Fibroblast of lung (primary cell): ENCODE measurements around the gene PON3. TPM values are rescaled to one million over a fixed set of nuclear protein-coding genes. Genes with fewer than 3 reads are reported as not detected.

Experiments used
- DNase-seq, 2 donors: peaks; one replicate each; pipeline versions ENCODE4 v3.0.0 to v3.0.0-alpha.2; 2010; ENCODE audit warnings: low read depth in 2 of 2
- H2AFZ ChIP-seq: 2 replicates; pipeline ENCODE4 v1.5.1; 2012; ENCODE audit warnings: low read length, control low read depth, inconsistent platforms
- H3K27ac ChIP-seq: 2 replicates; pipeline ENCODE4 v1.5.1; 2011; ENCODE audit warnings: low read length, control low read depth; ENCODE audit not compliant: insufficient read depth
- H3K27me3 ChIP-seq: 2 replicates; pipeline ENCODE4 v1.5.1; 2011; ENCODE audit warnings: mild to moderate bottlenecking, low read length; ENCODE audit not compliant: control insufficient read depth, insufficient read depth
- H3K36me3 ChIP-seq: 2 replicates; pipeline ENCODE4 v1.5.1; 2011; ENCODE audit warnings: low read length; ENCODE audit not compliant: control insufficient read depth, insufficient read depth
- H3K4me1 ChIP-seq: 2 replicates; pipeline ENCODE4 v1.5.1; 2011; ENCODE audit warnings: low read length; ENCODE audit not compliant: control insufficient read depth, insufficient read depth; ENCODE audit errors: extremely low read depth
- H3K4me2 ChIP-seq: 2 replicates; pipeline ENCODE4 v1.5.1; 2011; ENCODE audit warnings: low read length, control low read depth; ENCODE audit not compliant: insufficient read depth; ENCODE audit errors: extremely low read depth
- H3K4me3 ChIP-seq, 4 experiments: fragments of 200-600 bp in 1 of 4; sonication (generic) in 1 of 4; replicated peaks in 1 of 4; 2 replicates each; pipeline ENCODE4 v1.5.1; 2011 to 2016; ENCODE audit warnings: low read length in 4 of 4, low read depth in 3 of 4, mild to moderate bottlenecking in 3 of 4, control low read depth in 2 of 4, inconsistent platforms in 1 of 4, mixed read lengths in 1 of 4; ENCODE audit not compliant: insufficient read depth in 1 of 4; ENCODE audit errors: control extremely low read depth in 1 of 4
- H3K79me2 ChIP-seq: 2 replicates; pipeline ENCODE4 v1.5.1; 2012; ENCODE audit warnings: mild to moderate bottlenecking, low read length, inconsistent platforms; ENCODE audit not compliant: control insufficient read depth, insufficient read depth
- H3K9ac ChIP-seq: 2 replicates; pipeline ENCODE4 v1.5.1; 2011; ENCODE audit warnings: mild to moderate bottlenecking, low read length, control low read depth; ENCODE audit not compliant: insufficient read depth
- H3K9me3 ChIP-seq: 2 replicates; pipeline ENCODE4 v1.5.1; 2012; ENCODE audit warnings: low read depth, low read length; ENCODE audit not compliant: control insufficient read depth, insufficient read depth
- H4K20me1 ChIP-seq: 2 replicates; pipeline ENCODE4 v1.5.1; 2011; ENCODE audit warnings: low read length; ENCODE audit not compliant: control insufficient read depth, insufficient read depth; ENCODE audit errors: extremely low read depth
- CTCF ChIP-seq, 2 donors: IDR thresholded peaks in 1 of 2; conservative IDR thresholded peaks in 1 of 2; 1 replicate in 1 of 2; 2 replicates in 1 of 2; pipeline ENCODE4 v1.5.1; 2011 to 2012; ENCODE audit warnings: low read length in 2 of 2, control low read depth in 1 of 2, inconsistent platforms in 1 of 2, low read depth in 1 of 2, mild to moderate bottlenecking in 1 of 2
- EZH2 ChIP-seq: IDR thresholded peaks from 2 replicates; pipeline ENCODE4 v1.5.1; 2012; ENCODE audit warnings: low read length, control low read depth, mild to moderate bottlenecking; ENCODE audit errors: missing control alignments
- polyA plus RNA-seq, 2 donors: library from polyadenylated mRNA; depleted of rRNA in 1 of 2; stranded (reverse) in 1 of 2; unstranded in 1 of 2; fragments of >200 nt; gene quantifications; 2 replicates each; pipeline ENCODE4 v1.2.1, GENCODE V29; 2011 to 2012; ENCODE audit warnings: missing spikeins in 1 of 2
- total RNA-seq: library from RNA; depleted of rRNA; stranded (reverse); fragments of >200 nt; gene quantifications from 2 replicates; pipeline ENCODE4 v1.2.1, GENCODE V29; 2014

PON3 gene
- total and polyA plus RNA-seq, 2 donors (not counting 1 experiment from before 2014, with no cell fraction given), result under 0.01 to 0.50 TPM

GRCh38 chr7:95367606-95368005 is 28.6 kb downstream of the PON3 start:
- no peaks in the 10 kb centered on the region for H3K9me3 ChIP-seq
- H2AFZ ChIP-seq, result no peak overlapping the region
- no peak overlapping the region for H3K4me3 ChIP-seq
- H3K27ac ChIP-seq, result no peak overlapping the region
- H3K79me2 ChIP-seq, result no peaks in the 10 kb centered on the region
- DNase-seq, result no peak
- no peaks in the 10 kb centered on the region for H3K4me1 ChIP-seq
- no peaks in the 10 kb centered on the region for H4K20me1 ChIP-seq
- H3K9ac ChIP-seq, result no peak overlapping the region
- H3K4me2 ChIP-seq, result no peak overlapping the region
- TF ChIP-seq CTCF (conservative IDR thresholded peaks at IDR 0.05 in 1 of 2, IDR thresholded peaks at IDR 0.05 in 1 of 2; ENCODE audit: low read depth in 1 of 2, low read length in 2 of 2) (no peak), EZH2 (no peak)
- no peaks in the 10 kb centered on the region for H3K36me3 ChIP-seq
- no peaks in the 10 kb centered on the region for H3K27me3 ChIP-seq

GRCh38 chr7:95365151-95365550 is 31.0 kb downstream of the PON3 start:
- Histone ChIP-seq H3K4me3 (no peak overlapping the region), H3K4me1 (no peaks in the 10 kb centered on the region), H3K4me2 (no peak overlapping the region), H3K36me3 (no peaks in the 10 kb centered on the region), H3K9ac (no peak overlapping the region), H3K79me2 (no peaks in the 10 kb centered on the region), H3K27me3 (no peaks in the 10 kb centered on the region), H2AFZ (no peak overlapping the region), H4K20me1 (no peaks in the 10 kb centered on the region), H3K27ac (no peak overlapping the region), H3K9me3 (no peaks in the 10 kb centered on the region)
- peak in 1 of 2 donors; percentile 37 for DNase-seq
- no peak for TF ChIP-seq EZH2
- no peak for TF ChIP-seq CTCF (conservative IDR thresholded peaks at IDR 0.05 in 1 of 2, IDR thresholded peaks at IDR 0.05 in 1 of 2; ENCODE audit: low read depth in 1 of 2, low read length in 2 of 2)

- no peak overlapping the region for H2AFZ ChIP-seq
- DNase-seq, result peak in 1 of 2 donors; percentile 5
These were observed 38.6 kb downstream of the PON3 start for GRCh38 chr7:95357623-95358022.

More at GRCh38 chr7:95357623-95358022, 38.6 kb downstream of the PON3 start:
- H3K4me2 ChIP-seq, result no peak overlapping the region
- no peak overlapping the region for H3K4me3 ChIP-seq
- no peaks in the 10 kb centered on the region for H3K27me3 ChIP-seq
- no peaks in the 10 kb centered on the region for H4K20me1 ChIP-seq
- H3K9me3 ChIP-seq, result no peaks in the 10 kb centered on the region
- H3K27ac ChIP-seq, result no peak overlapping the region
- no peaks in the 10 kb centered on the region for H3K36me3 ChIP-seq
- no peaks in the 10 kb centered on the region for H3K79me2 ChIP-seq
- TF ChIP-seq EZH2, result no peak
- peak in 1 of 2 donors; percentile 30 for TF ChIP-seq CTCF (conservative IDR thresholded peaks at IDR 0.05 in 1 of 2, IDR thresholded peaks at IDR 0.05 in 1 of 2; ENCODE audit: low read depth in 1 of 2, low read length in 2 of 2)
- no peaks in the 10 kb centered on the region for H3K4me1 ChIP-seq
- no peak overlapping the region for H3K9ac ChIP-seq
